ENCODE results near the gene ABHD2. TPM values are rescaled to one million over a fixed set of nuclear protein-coding genes. Genes with fewer than 3 reads are reported as not detected.

Gene ABHD2
- polyA plus RNA-seq, 3 donors, result 30.8 to 67.1 (median 37.3) TPM

DNA sequence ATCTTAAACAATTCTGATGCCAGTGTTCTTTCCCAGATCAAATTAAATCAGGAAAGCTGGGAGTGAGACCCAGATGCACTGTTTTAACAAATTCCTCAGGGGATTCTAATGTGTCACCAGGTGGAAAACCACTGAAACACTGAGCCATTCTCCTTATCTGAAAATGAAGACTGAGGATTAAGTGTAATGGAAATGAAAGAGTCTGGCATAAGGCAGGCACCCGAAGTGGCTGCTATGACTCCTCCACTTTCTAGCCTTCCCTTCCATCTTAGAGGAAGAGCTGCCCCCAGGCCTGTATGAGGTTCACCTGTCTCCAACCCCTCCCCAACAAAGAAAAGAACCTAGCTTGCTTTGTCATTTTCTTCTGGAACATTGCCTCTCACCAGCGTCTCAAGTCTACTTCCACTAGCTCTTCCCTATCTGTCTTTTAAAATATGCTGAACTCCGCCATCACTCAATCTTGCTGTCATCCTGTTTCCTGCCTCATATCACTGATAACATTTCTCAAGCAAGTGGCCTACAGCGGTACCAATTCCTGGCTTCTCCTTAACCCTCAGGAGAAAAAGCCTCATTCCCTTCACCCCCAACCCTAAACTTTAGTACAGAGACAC is 13.7 kb upstream of the ABHD2 start:
- Histone ChIP-seq H3K27ac (ENCODE audit: low read depth in 1 of 2, low read length in 2 of 2) (no peak overlapping the region), H2AFZ (ENCODE audit: insufficient read depth, low read depth, low read length, poor library complexity, severe bottlenecking) (peak overlapping the region; percentile 33), H3K79me2 (ENCODE audit: insufficient read depth, low read length) (no peaks in the 10 kb centered on the region), H3K9ac (ENCODE audit: insufficient read depth, low read length, poor library complexity, severe bottlenecking) (no peak overlapping the region), H3K4me3 (replicated peaks in 1 of 3; ENCODE audit: low read depth in 2 of 3, low read length in 3 of 3) (no peak overlapping the region), H3K4me1 (ENCODE audit: control insufficient read depth in 1 of 2, insufficient read depth in 2 of 2, low read length in 2 of 2) (peaks cover 43 to 61% of the 10 kb centered on the region in 2 donors), H3K36me3 (replicated peaks in 1 of 2; ENCODE audit: control insufficient read depth in 1 of 2, insufficient read depth in 2 of 2, low read length in 2 of 2) (no peaks in the 10 kb centered on the region), H3K27me3 (ENCODE audit: control insufficient read depth in 2 of 2, insufficient read depth in 2 of 2, low read length in 2 of 2) (no peaks in the 10 kb centered on the region), H3K9me3 (replicated peaks in 1 of 2; ENCODE audit: control insufficient read depth in 1 of 2, insufficient read depth in 1 of 2, low read length in 2 of 2) (no peaks in the 10 kb centered on the region), H3K4me2 (replicated peaks; ENCODE audit: extremely low read depth, low read length, poor library complexity, severe bottlenecking) (no peak overlapping the region), H4K20me1 (ENCODE audit: insufficient read depth, low read length) (no peaks in the 10 kb centered on the region)
- Mint-ChIP-seq H3K4me1 (peaks cover 48% of the 10 kb centered on the region), H3K36me3 (peaks cover 0 to 2% of the 10 kb centered on the region in 2 donors), H3K4me3 (peak overlapping the region in 1 of 2 donors; percentile 22), H3K27ac (peak overlapping the region in 1 of 7 donors; percentile 73), H3K9me3 (peaks cover 0 to 7% (median 0%) of the 10 kb centered on the region in 7 donors), H3K27me3 (ENCODE audit: low read depth in 3 of 3) (peaks cover 0 to 3% (median 2%) of the 10 kb centered on the region in 3 donors)
- TF ChIP-seq, protein P1, sequence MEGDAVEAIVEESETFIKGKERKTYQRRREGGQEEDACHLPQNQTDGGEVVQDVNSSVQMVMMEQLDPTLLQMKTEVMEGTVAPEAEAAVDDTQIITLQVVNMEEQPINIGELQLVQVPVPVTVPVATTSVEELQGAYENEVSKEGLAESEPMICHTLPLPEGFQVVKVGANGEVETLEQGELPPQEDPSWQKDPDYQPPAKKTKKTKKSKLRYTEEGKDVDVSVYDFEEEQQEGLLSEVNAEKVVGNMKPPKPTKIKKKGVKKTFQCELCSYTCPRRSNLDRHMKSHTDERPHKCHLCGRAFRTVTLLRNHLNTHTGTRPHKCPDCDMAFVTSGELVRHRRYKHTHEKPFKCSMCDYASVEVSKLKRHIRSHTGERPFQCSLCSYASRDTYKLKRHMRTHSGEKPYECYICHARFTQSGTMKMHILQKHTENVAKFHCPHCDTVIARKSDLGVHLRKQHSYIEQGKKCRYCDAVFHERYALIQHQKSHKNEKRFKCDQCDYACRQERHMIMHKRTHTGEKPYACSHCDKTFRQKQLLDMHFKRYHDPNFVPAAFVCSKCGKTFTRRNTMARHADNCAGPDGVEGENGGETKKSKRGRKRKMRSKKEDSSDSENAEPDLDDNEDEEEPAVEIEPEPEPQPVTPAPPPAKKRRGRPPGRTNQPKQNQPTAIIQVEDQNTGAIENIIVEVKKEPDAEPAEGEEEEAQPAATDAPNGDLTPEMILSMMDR (IDR thresholded peaks at IDR 0.05), result no peak
- no peak for DNase-seq
- intact Hi-C loops (cut with micrococcal nuclease), result no loop called here
- WGBS (ENCODE audit: insufficient coverage), result 0% methylated on average over 3 of the region's 4 CpGs

DNA sequence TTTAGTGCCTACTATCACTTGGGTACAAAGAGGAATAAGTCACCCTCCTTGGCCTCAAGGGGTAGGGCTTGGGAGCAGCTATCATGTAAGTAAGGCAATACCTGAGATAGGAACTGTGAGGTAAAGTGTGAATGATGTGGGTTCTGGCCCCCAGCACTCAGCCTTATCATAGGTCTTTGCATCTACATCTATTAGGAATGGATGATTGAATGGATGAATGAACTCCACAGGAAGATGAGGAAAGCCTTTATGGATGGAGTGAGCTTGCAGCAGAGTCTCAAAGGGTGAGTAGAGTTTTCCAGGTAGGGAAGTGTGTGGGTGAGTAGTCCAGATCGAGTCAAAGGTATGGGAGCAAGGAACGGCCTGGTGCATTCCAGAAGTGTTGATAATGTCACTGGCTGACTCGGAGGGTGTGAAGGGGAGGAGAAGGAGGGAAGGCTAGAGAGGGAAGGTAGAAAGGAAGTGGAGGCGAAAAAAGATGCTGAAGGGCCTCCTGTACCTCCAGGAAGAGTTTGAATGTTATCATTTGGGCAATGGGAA is 13.1 kb upstream of the ABHD2 start:
- H3K9ac ChIP-seq (ENCODE audit: insufficient read depth, low read length, poor library complexity, severe bottlenecking), result no peak overlapping the region
- H3K79me2 ChIP-seq (ENCODE audit: insufficient read depth, low read length), result no peaks in the 10 kb centered on the region
- 97% methylated on average over 4 of the region's 4 CpGs for WGBS (ENCODE audit: insufficient coverage)
- H3K27me3 ChIP-seq (ENCODE audit: control insufficient read depth in 2 of 2, insufficient read depth in 2 of 2, low read length in 2 of 2), result no peaks in the 10 kb centered on the region
- no peak overlapping the region for H3K4me3 ChIP-seq (replicated peaks in 1 of 3; ENCODE audit: low read depth in 2 of 3, low read length in 3 of 3)
- H3K27ac ChIP-seq (ENCODE audit: low read depth in 1 of 2, low read length in 2 of 2), result no peak overlapping the region
- TF ChIP-seq, protein P1 (IDR thresholded peaks at IDR 0.05), result no peak
- H3K4me2 ChIP-seq (replicated peaks; ENCODE audit: extremely low read depth, low read length, poor library complexity, severe bottlenecking), result no peak overlapping the region
- H3K36me3 Mint-ChIP-seq, result peaks cover 0 to 2% of the 10 kb centered on the region in 2 donors
- no peak for DNase-seq
- no peaks in the 10 kb centered on the region for H4K20me1 ChIP-seq (ENCODE audit: insufficient read depth, low read length)
- H3K4me1 Mint-ChIP-seq, result peaks cover 44% of the 10 kb centered on the region
- peaks cover 37 to 54% of the 10 kb centered on the region in 2 donors for H3K4me1 ChIP-seq (ENCODE audit: control insufficient read depth in 1 of 2, insufficient read depth in 2 of 2, low read length in 2 of 2)
- intact Hi-C loops (cut with micrococcal nuclease), result no loop called here
- H3K27me3 Mint-ChIP-seq (ENCODE audit: low read depth in 3 of 3), result peaks cover 0 to 3% (median 2%) of the 10 kb centered on the region in 3 donors
- no peak overlapping the region for H3K4me3 Mint-ChIP-seq
- H2AFZ ChIP-seq (ENCODE audit: insufficient read depth, low read depth, low read length, poor library complexity, severe bottlenecking), result peak overlapping the region; percentile 33
- H3K9me3 ChIP-seq (replicated peaks in 1 of 2; ENCODE audit: control insufficient read depth in 1 of 2, insufficient read depth in 1 of 2, low read length in 2 of 2), result no peaks in the 10 kb centered on the region
- peaks cover 0 to 7% (median 2%) of the 10 kb centered on the region in 7 donors for H3K9me3 Mint-ChIP-seq
- peak overlapping the region in 1 of 7 donors; percentile 60 for H3K27ac Mint-ChIP-seq
- H3K36me3 ChIP-seq (replicated peaks in 1 of 2; ENCODE audit: control insufficient read depth in 1 of 2, insufficient read depth in 2 of 2, low read length in 2 of 2), result no peaks in the 10 kb centered on the region
